Activated naive CD8-positive, alpha-beta T cell treated with anti-CD3 and anti-CD28 coated beads, Interleukin-2, amount 50 U/mL, for 24 hours (primary cell): Measurements from ENCODE around the gene PCDHGA3.
A peak's percentile ranks its signal among the peaks of the same experiment; 100 is the strongest.
"Not testable (repeated sequence)": the region's sequence is repeated elsewhere in the genome, so short reads cannot be mapped to it uniquely, and the experiment has no call there.

Experiments used
- ATAC-seq: fragments of 150-1000 bp; cut with Tn5 transposase; one replicate; pipeline ENCODE4 v1.10.0; 2021
- DNase-seq: peaks from one replicate; pipeline ENCODE4 v3.0.0; 2021
- H3K27ac Mint-ChIP-seq: one replicate; pipeline ENCODE4 v1.8.0; 2021; ENCODE audit warnings: mild to moderate bottlenecking, mixed read lengths
- H3K27me3 Mint-ChIP-seq: one replicate; pipeline ENCODE4 v1.8.0; 2021; ENCODE audit warnings: mixed read lengths
- H3K36me3 Mint-ChIP-seq: one replicate; pipeline ENCODE4 v1.8.0; 2021; ENCODE audit warnings: low read depth, mixed read lengths
- H3K4me1 Mint-ChIP-seq: one replicate; pipeline ENCODE4 v1.8.0; 2021; ENCODE audit warnings: mixed read lengths
- H3K4me3 Mint-ChIP-seq: one replicate; pipeline ENCODE4 v1.8.0; 2021; ENCODE audit warnings: mild to moderate bottlenecking, moderate library complexity, mixed read lengths
- H3K9me3 Mint-ChIP-seq: one replicate; pipeline ENCODE4 v1.8.0; 2021; ENCODE audit warnings: mixed read lengths

PCDHGA3 gene

DNA sequence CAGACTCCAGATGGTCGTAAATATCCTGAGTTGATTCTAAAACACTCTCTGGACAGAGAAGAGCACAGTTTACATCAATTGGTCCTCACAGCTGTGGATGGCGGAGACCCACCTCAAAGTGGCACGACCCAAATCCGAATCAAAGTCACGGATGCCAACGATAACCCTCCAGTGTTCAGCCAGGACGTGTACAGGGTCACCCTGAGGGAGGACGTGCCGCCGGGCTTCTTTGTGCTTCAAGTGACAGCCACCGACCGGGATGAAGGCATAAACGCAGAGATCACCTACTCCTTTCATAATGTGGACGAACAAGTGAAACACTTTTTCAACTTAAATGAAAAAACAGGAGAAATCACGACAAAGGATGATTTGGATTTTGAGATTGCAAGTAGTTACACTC lies 17.1 kb downstream of the PCDHGA3 start:
- Mint-ChIP-seq H3K4me3 (no peak overlapping the region), H3K36me3 (peaks cover 41% of the 10 kb centered on the region), H3K4me1 (peaks cover 2% of the 10 kb centered on the region), H3K9me3 (peaks cover 59% of the 10 kb centered on the region), H3K27me3 (peaks cover 75% of the 10 kb centered on the region), H3K27ac (no peak overlapping the region)
- DNase-seq, result no peak
- ATAC-seq, result no peak

DNA sequence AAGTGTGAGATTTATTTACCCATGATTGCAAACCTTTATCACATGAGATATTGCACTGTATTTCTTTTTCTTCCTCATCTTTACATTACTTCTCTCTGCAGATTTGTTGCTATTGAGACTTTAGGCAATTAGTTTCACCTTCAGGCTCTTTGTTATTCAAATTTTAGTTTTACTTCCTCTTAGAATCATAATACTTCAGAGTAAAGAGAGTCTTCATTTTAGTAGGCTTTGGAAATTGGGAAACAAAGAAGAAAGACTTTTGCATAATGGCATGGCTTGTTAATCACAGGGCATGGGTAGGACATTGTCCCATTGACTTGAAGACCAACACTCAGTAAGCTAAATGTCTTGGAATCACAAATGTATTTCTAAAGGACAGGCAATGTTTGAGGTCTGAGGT lies 19.1 kb downstream of the PCDHGA3 start:
- no peak overlapping the region for H3K4me3 Mint-ChIP-seq

DNA sequence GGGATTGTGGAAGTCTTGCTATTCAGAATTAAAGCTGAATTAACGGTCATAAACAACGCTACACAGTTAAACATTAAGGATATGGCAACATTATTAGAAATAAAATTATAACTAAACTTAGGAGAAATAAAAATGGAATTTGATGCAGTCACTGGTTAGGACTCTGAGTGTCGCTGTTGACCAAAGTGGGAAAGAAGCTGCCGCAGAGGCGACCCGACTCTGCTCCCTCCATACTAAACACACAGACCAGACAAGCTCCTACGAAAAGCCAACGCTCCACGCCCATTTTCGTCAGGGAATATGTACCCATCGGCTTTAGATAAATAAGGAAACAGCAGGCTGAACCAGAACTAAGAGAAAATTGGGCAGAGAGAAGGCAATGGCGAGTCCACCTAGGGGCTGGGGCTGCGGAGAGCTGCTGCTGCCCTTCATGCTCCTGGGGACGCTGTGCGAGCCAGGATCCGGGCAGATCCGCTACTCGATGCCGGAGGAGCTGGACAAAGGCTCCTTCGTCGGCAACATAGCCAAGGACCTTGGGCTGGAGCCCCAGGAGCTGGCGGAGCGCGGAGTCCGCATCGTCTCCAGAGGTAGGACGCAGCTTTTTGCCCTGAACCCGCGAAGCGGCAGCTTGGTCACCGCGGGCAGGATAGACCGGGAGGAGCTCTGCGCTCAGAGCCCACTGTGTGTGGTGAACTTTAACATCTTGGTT lies 20.5 kb downstream of the PCDHGA3 start, which contains the start of gene PCDHGA5:
Gene PCDHGA5 (plus strand): TSS at position 211 of the 709 bp plus-strand sequence. CDS start 169 bp downstream, at position 380.
- ATAC-seq (no peak), DNase-seq (no peak)
- H3K27me3 Mint-ChIP-seq, result peaks cover 70% of the 10 kb centered on the region
- no peak within 1 kb of the TSS for H3K4me3 Mint-ChIP-seq
- H3K4me1 Mint-ChIP-seq, result peaks cover 2% of the 10 kb centered on the region
- H3K9me3 Mint-ChIP-seq, result peaks cover 48% of the 10 kb centered on the region
- H3K36me3 Mint-ChIP-seq, result peaks cover 38% of the 10 kb centered on the region
- H3K27ac Mint-ChIP-seq, result no peak within 1 kb of the TSS

More for the DNA sequence above, 19.1 kb downstream of the PCDHGA3 start:
- no peak for DNase-seq
- no peak overlapping the region for H3K27ac Mint-ChIP-seq
- peaks cover 2% of the 10 kb centered on the region for H3K4me1 Mint-ChIP-seq
- peaks cover 71% of the 10 kb centered on the region for H3K27me3 Mint-ChIP-seq
- peaks cover 38% of the 10 kb centered on the region for H3K36me3 Mint-ChIP-seq
- peaks cover 52% of the 10 kb centered on the region for H3K9me3 Mint-ChIP-seq
- ATAC-seq, result no peak

DNA sequence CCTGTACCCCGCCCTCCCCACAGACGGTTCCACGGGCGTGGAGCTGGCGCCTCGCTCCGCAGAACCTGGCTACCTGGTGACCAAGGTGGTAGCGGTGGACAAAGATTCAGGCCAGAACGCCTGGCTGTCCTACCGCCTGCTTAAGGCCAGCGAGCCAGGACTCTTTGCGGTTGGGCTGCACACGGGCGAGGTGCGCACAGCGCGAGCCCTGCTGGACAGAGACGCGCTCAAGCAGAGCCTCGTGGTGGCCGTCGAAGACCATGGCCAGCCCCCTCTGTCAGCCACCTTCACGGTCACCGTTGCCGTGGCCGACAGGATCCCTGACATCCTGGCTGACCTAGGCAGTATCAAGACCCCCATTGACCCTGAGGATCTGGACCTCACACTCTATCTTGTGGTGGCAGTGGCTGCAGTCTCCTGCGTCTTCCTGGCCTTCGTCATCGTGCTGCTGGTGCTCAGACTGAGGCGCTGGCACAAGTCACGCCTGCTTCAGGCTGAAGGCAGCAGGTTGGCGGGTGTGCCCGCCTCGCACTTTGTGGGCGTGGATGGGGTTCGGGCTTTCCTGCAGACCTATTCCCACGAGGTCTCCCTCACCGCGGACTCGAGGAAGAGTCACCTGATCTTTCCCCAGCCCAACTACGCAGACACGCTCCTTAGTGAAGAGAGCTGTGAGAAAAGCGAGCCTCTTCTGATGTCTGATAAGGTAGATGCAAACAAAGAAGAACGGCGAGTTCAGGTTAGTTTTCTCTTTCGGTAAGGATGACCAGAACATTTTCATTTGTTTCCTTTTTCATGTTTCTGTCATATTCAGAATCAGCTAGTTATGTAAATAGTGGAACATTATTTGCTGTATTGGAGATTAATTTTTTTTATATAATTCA lies 22.6 kb downstream of the PCDHGA3 start:
- H3K27me3 Mint-ChIP-seq, result peaks cover 75% of the 10 kb centered on the region
- no peak for ATAC-seq
- H3K27ac Mint-ChIP-seq, result no peak overlapping the region
- DNase-seq, result no peak
- peaks cover 34% of the 10 kb centered on the region for H3K36me3 Mint-ChIP-seq
- H3K9me3 Mint-ChIP-seq, result peaks cover 49% of the 10 kb centered on the region
- peaks cover 2% of the 10 kb centered on the region for H3K4me1 Mint-ChIP-seq
- H3K4me3 Mint-ChIP-seq, result no peak overlapping the region

DNA sequence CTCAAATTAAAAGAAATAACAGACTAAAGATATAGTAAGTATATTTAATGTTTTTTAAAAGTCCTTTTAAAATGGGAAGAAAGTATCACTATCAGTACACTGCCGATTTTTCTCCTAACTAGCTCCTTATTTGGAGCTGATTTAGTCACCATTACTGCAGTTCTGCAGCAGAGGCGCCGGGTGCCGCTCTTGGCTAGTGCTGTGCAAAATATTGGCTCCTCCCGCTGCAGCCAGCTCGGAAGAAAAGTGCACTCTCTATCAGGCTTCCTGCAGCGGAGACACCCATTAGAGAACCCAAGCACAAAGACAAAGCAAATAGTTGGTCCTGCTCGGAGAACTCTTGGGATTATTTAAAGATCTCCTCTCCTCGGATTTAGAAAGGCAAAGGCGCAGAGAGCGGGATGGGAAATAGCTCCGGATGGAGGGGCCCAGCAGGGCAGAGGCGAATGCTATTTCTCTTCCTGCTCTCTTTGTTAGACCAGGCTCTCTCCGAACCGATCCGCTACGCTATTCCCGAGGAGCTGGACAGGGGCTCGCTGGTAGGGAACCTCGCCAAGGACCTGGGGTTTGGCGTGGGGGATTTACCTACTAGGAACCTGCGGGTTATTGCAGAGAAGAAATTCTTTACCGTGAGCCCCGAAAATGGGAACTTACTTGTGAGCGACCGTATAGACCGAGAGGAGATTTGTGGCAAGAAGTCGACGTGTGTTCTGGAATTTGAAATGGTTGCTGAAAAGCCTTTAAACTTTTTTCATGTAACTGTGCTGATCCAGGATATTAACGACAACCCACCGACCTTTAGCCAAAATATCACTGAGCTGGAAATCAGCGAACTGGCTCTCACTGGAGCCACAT lies 26.6 kb downstream of the PCDHGA3 start, which contains the start of gene PCDHGB3:
Gene PCDHGB3 (plus strand): TSS at position 249 of the 855 bp plus-strand sequence. CDS start 153 bp downstream, at position 402.
- Mint-ChIP-seq H3K4me3 (peak within 1 kb of the TSS; percentile 62), H3K9me3 (peaks cover 43% of the 10 kb centered on the region), H3K36me3 (peaks cover 32% of the 10 kb centered on the region), H3K4me1 (peaks cover 2% of the 10 kb centered on the region), H3K27ac (no peak within 1 kb of the TSS), H3K27me3 (peaks cover 74% of the 10 kb centered on the region)
- ATAC-seq, result peak; percentile 43
- DNase-seq, result peak; percentile 13

DNA sequence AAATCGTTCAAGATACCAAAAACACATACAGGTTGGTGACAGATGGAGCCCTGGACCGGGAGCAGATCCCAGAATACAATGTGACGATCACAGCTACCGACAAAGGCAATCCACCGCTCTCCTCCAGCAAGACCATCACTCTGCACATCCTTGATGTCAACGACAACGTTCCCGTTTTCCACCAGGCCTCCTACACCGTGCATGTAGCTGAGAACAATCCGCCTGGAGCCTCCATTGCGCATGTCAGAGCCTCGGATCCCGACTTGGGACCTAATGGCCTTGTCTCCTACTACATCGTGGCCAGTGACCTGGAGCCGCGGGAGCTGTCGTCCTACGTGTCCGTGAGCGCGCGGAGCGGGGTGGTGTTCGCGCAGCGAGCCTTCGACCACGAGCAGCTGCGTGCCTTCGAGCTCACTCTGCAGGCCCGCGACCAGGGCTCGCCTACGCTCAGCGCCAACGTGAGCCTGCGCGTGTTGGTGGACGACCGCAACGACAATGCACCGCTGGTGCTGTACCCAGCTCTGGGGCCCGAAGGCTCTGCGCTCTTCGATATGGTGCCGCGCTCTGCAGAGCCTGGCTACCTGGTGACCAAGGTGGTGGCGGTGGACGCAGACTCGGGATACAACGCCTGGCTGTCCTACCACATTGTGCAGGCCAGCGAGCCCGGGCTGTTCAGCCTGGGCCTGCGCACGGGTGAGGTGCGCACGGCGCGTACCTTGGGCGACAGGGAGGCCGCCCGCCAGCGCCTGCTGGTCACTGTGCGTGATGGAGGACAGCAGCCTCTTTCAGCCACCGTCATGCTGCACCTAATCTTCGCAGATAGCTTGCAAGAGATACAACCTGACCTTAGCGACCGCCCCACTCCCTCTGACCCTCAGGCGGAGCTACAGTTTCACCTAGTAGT lies 28.2 kb downstream of the PCDHGA3 start:
- Mint-ChIP-seq H3K9me3 (peaks cover 45% of the 10 kb centered on the region), H3K27me3 (peaks cover 70% of the 10 kb centered on the region)

DNA sequence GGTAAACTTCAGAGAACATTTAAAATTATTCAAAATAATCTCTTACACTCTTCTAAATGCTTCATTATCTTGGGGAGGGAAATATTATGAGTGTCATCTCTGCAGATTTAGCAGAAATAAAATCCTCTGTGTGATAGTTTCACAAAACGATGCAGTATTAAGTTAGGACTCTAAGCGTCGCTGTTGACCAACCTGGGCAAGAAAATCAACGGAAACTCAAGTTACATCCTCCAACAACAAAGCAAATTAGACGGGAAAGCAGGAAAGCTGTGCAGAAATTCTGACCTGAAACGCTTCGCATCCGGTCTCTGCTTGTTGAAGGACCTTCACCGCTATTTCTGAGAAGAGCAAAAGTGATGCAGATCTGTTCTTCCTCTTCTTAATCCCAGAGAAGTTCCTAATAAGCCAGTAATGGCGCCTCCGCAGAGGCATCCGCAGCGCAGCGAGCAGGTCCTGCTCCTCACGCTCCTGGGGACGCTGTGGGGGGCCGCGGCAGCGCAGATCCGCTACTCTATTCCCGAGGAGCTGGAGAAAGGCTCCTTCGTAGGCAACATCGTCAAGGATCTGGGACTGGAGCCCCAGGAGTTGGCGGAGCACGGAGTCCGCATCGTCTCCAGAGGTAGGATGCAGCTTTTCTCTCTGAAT lies 30.2 kb downstream of the PCDHGA3 start, which contains the start of gene PCDHGA6:
Gene PCDHGA6 (plus strand): TSS at position 219 of the 645 bp plus-strand sequence. CDS start 193 bp downstream, at position 412.
- Mint-ChIP-seq H3K27me3 (peaks cover 65% of the 10 kb centered on the region), H3K4me1 (peaks cover 2% of the 10 kb centered on the region), H3K9me3 (peaks cover 48% of the 10 kb centered on the region), H3K27ac (no peak within 1 kb of the TSS), H3K4me3 (no peak within 1 kb of the TSS), H3K36me3 (peaks cover 33% of the 10 kb centered on the region)
- DNase-seq (no peak), ATAC-seq (no peak)

More for the DNA sequence above, 28.2 kb downstream of the PCDHGA3 start:
- DNase-seq (no peak), ATAC-seq (no peak)
- Mint-ChIP-seq H3K4me3 (no peak overlapping the region), H3K36me3 (peaks cover 30% of the 10 kb centered on the region), H3K4me1 (peaks cover 2% of the 10 kb centered on the region), H3K27ac (no peak overlapping the region)

DNA sequence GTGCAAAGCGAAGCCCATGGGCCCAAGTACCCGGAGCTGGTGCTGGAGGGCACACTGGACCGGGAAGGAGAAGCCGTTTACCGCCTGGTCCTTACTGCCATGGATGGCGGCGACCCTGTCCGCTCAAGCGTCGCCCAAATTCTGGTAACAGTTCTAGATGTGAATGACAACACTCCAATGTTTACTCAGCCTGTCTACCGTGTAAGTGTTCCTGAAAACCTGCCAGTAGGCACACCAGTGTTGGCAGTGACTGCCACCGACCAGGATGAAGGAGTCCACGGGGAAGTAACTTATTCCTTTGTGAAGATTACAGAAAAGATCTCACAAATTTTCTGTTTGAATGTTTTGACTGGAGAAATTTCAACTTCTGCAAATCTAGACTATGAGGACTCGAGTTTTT lies 31.0 kb downstream of the PCDHGA3 start:
- DNase-seq (no peak), ATAC-seq (no peak)
- Mint-ChIP-seq H3K27ac (no peak overlapping the region), H3K4me3 (no peak overlapping the region), H3K27me3 (peaks cover 66% of the 10 kb centered on the region), H3K4me1 (peaks cover 2% of the 10 kb centered on the region), H3K36me3 (peaks cover 33% of the 10 kb centered on the region), H3K9me3 (peaks cover 53% of the 10 kb centered on the region)

DNA sequence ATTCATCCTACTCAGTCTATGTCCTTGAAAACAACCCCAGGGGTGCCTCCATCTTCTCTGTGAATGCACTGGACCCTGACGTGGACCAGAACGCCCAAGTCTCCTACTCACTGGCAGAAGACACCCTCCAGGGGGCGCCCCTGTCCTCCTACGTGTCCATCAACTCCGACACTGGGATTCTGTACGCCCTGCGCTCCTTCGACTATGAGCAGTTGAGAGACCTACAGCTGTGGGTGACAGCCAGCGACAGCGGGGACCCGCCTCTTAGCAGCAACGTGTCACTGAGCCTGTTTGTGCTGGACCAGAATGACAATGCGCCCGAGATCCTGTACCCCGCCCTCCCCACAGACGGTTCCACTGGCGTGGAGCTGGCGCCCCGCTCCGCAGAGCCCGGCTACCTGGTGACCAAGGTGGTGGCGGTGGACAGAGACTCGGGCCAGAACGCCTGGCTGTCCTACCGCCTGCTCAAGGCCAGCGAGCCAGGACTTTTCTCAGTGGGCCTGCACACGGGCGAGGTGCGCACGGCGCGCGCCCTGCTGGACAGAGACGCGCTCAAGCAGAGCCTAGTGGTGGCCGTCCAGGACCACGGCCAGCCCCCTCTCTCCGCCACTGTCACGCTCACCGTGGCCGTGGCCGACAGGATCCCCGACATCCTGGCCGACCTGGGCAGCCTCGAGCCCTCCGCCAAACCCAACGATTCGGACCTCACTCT lies 32.0 kb downstream of the PCDHGA3 start:
- DNase-seq, ATAC-seq, H3K4me1 Mint-ChIP-seq, H3K27ac Mint-ChIP-seq, H3K4me3 Mint-ChIP-seq: not testable (repeated sequence)
- Mint-ChIP-seq H3K36me3 (peaks cover 33% of the 10 kb centered on the region), H3K9me3 (peaks cover 52% of the 10 kb centered on the region), H3K27me3 (peaks cover 63% of the 10 kb centered on the region)

DNA sequence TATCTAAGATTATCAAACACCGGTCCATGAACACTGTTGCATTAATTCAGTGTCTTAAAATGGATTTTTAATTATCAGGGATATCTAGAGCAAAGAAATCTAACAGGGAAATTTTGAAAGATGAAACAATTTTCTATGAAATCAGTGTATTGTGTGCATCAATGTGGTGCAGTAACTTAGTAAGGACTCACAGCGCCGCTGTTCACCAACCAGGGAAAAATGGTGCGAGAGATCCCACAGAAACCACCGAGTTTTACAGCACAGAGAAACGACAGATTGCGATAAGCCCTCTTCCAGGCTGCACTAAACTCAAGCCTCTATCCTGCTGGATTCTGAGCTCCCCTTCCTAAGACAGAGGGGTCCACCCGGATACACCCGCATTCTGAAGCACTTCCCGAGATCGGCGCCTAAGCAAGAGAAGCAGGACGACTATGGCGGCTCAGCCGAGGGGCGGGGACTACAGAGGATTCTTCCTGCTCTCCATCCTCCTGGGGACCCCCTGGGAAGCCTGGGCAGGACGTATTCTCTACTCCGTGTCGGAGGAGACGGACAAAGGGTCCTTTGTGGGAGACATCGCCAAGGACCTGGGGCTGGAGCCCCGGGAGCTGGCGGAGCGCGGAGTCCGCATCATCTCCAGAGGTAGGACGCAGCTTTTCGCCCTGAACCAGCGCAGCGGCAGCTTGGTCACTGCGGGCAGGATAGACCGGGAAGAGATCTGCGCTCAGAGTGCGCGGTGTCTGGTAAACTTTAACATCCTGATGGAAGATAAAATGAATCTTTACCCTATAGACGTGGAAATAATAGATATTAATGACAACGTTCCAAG lies 39.1 kb downstream of the PCDHGA3 start, which contains the start of gene PCDHGA7:
Gene PCDHGA7 (plus strand): TSS at position 274 of the 826 bp plus-strand sequence. CDS start 158 bp downstream, at position 432.
- DNase-seq, result no peak
- Mint-ChIP-seq H3K9me3 (peaks cover 54% of the 10 kb centered on the region), H3K4me1 (no peaks in the 10 kb centered on the region), H3K27me3 (peaks cover 69% of the 10 kb centered on the region), H3K4me3 (peak within 1 kb of the TSS; percentile 55), H3K36me3 (peaks cover 18% of the 10 kb centered on the region), H3K27ac (no peak within 1 kb of the TSS)
- ATAC-seq, result no peak

DNA sequence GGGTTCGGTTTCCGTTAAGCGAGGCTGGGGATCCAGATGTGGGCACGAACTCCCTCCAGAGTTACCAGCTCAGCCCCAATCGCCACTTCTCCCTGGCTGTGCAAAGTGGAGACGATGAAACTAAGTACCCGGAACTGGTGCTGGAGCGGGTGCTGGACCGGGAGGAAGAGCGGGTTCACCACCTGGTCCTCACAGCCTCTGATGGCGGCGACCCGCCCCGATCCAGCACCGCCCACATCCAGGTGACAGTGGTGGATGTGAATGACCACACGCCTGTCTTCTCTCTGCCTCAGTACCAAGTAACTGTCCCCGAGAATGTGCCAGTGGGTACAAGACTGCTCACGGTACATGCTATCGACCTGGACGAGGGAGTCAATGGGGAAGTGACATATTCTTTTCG lies 39.7 kb downstream of the PCDHGA3 start:
- H3K4me1 Mint-ChIP-seq, result no peaks in the 10 kb centered on the region
- no peak overlapping the region for H3K4me3 Mint-ChIP-seq
- no peak overlapping the region for H3K27ac Mint-ChIP-seq
- DNase-seq (no peak), ATAC-seq (no peak)
- H3K9me3 Mint-ChIP-seq, result peaks cover 55% of the 10 kb centered on the region
- peaks cover 72% of the 10 kb centered on the region for H3K27me3 Mint-ChIP-seq
- H3K36me3 Mint-ChIP-seq, result peaks cover 20% of the 10 kb centered on the region
